ENCODE measurements around the gene CCNDBP1. TPM values are rescaled to one million over a fixed set of nuclear protein-coding genes. Genes with fewer than 3 reads are reported as not detected.

Gene CCNDBP1
- total RNA-seq, 1 experiment from 2014 or later, result 39.8 TPM

DNA sequence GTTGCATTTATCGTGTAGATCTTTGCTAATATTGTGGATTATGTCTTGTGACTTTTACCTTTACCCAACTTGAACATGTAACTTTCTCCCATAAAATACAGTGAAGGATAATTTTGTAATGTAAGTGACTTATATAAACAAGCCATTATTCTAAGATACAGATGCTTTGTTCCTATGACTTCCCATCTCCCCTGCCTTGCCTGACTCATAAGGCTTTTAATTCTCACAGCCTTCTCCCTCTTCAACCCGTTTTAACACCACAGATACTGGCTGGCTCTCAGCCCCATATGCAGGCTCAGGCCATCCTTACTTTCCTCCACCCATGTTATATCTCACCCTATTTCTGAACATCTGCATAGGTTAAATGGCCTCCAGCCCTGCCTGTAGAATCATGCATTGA lies 4.1 kb downstream of the CCNDBP1 start:
- peaks cover 12 to 30% of the 10 kb centered on the region in 2 experiments for H3K36me3 ChIP-seq (ENCODE audit: control insufficient read depth in 1 of 2, insufficient read depth in 2 of 2, low read length in 2 of 2)
- H3K4me1 ChIP-seq (ENCODE audit: control insufficient read depth in 1 of 2, insufficient read depth in 2 of 2, low read length in 2 of 2), result peaks cover 10 to 11% of the 10 kb centered on the region in 2 experiments; a peak in 3 of 4 replicates
- DNase-seq (ENCODE audit: low read depth, low spot score) (no peak), ATAC-seq (no peak)
- H3K27me3 ChIP-seq (ENCODE audit: insufficient read depth, low read length), result no peaks in the 10 kb centered on the region
- TF ChIP-seq EZH2 (IDR thresholded peaks at IDR 0.05), result no peak
- TF ChIP-seq EZH2phosphoT487 (IDR thresholded peaks at IDR 0.05; ENCODE audit: borderline replicate concordance), result no peak
- TF ChIP-seq, protein P1, sequence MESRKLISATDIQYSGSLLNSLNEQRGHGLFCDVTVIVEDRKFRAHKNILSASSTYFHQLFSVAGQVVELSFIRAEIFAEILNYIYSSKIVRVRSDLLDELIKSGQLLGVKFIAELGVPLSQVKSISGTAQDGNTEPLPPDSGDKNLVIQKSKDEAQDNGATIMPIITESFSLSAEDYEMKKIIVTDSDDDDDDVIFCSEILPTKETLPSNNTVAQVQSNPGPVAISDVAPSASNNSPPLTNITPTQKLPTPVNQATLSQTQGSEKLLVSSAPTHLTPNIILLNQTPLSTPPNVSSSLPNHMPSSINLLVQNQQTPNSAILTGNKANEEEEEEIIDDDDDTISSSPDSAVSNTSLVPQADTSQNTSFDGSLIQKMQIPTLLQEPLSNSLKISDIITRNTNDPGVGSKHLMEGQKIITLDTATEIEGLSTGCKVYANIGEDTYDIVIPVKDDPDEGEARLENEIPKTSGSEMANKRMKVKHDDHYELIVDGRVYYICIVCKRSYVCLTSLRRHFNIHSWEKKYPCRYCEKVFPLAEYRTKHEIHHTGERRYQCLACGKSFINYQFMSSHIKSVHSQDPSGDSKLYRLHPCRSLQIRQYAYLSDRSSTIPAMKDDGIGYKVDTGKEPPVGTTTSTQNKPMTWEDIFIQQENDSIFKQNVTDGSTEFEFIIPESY (IDR thresholded peaks at IDR 0.05; ENCODE audit: extremely low read depth, insufficient replicate concordance, low read length), result no peak
- no peak for TF ChIP-seq POLR2AphosphoS5 (IDR thresholded peaks at IDR 0.05; ENCODE audit: low read depth, low read length)
- TF ChIP-seq, protein P2, sequence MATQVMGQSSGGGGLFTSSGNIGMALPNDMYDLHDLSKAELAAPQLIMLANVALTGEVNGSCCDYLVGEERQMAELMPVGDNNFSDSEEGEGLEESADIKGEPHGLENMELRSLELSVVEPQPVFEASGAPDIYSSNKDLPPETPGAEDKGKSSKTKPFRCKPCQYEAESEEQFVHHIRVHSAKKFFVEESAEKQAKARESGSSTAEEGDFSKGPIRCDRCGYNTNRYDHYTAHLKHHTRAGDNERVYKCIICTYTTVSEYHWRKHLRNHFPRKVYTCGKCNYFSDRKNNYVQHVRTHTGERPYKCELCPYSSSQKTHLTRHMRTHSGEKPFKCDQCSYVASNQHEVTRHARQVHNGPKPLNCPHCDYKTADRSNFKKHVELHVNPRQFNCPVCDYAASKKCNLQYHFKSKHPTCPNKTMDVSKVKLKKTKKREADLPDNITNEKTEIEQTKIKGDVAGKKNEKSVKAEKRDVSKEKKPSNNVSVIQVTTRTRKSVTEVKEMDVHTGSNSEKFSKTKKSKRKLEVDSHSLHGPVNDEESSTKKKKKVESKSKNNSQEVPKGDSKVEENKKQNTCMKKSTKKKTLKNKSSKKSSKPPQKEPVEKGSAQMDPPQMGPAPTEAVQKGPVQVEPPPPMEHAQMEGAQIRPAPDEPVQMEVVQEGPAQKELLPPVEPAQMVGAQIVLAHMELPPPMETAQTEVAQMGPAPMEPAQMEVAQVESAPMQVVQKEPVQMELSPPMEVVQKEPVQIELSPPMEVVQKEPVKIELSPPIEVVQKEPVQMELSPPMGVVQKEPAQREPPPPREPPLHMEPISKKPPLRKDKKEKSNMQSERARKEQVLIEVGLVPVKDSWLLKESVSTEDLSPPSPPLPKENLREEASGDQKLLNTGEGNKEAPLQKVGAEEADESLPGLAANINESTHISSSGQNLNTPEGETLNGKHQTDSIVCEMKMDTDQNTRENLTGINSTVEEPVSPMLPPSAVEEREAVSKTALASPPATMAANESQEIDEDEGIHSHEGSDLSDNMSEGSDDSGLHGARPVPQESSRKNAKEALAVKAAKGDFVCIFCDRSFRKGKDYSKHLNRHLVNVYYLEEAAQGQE (IDR thresholded peaks at IDR 0.05; ENCODE audit: low read depth), result no peak
- TF ChIP-seq SRF (IDR thresholded peaks at IDR 0.05; ENCODE audit: low read depth), result no peak
- TF ChIP-seq YY1 (IDR thresholded peaks at IDR 0.05; ENCODE audit: extremely low read depth, insufficient replicate concordance, low read depth, low read length), result no peak
- no peak for TF ChIP-seq TCF7L2 (IDR thresholded peaks at IDR 0.05; ENCODE audit: borderline replicate concordance, extremely low read depth, insufficient read depth, insufficient read length)
- TF ChIP-seq ZNF274 (IDR thresholded peaks at IDR 0.05; ENCODE audit: low read depth, low read length), result no peak
- TF ChIP-seq ELF1 (IDR thresholded peaks at IDR 0.05; ENCODE audit: borderline replicate concordance, low read depth), result no peak
- TF ChIP-seq, protein P3, sequence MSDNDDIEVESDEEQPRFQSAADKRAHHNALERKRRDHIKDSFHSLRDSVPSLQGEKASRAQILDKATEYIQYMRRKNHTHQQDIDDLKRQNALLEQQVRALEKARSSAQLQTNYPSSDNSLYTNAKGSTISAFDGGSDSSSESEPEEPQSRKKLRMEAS (IDR thresholded peaks at IDR 0.05), result no peak
- TF ChIP-seq, protein P4, sequence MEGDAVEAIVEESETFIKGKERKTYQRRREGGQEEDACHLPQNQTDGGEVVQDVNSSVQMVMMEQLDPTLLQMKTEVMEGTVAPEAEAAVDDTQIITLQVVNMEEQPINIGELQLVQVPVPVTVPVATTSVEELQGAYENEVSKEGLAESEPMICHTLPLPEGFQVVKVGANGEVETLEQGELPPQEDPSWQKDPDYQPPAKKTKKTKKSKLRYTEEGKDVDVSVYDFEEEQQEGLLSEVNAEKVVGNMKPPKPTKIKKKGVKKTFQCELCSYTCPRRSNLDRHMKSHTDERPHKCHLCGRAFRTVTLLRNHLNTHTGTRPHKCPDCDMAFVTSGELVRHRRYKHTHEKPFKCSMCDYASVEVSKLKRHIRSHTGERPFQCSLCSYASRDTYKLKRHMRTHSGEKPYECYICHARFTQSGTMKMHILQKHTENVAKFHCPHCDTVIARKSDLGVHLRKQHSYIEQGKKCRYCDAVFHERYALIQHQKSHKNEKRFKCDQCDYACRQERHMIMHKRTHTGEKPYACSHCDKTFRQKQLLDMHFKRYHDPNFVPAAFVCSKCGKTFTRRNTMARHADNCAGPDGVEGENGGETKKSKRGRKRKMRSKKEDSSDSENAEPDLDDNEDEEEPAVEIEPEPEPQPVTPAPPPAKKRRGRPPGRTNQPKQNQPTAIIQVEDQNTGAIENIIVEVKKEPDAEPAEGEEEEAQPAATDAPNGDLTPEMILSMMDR (IDR thresholded peaks at IDR 0.05 in 2 of 3, conservative IDR thresholded peaks at IDR 0.05 in 1 of 3; ENCODE audit: borderline replicate concordance in 1 of 3, insufficient read depth in 1 of 3, low read depth in 2 of 3, low read length in 2 of 3), result no peak
- TF ChIP-seq, protein P5, sequence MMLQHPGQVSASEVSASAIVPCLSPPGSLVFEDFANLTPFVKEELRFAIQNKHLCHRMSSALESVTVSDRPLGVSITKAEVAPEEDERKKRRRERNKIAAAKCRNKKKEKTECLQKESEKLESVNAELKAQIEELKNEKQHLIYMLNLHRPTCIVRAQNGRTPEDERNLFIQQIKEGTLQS (IDR thresholded peaks at IDR 0.05), result no peak
- no peak for TF ChIP-seq CBX3 (IDR thresholded peaks at IDR 0.05; ENCODE audit: low read depth)
- TF ChIP-seq EGR1 (IDR thresholded peaks at IDR 0.05; ENCODE audit: low read depth), result no peak
- TF ChIP-seq JUND (IDR thresholded peaks at IDR 0.05), result no peak
- no peak for TF ChIP-seq FOSL1 (IDR thresholded peaks at IDR 0.05; ENCODE audit: low read depth)
- no peak for TF ChIP-seq RAD21 (IDR thresholded peaks at IDR 0.05; ENCODE audit: low read depth)
- TF ChIP-seq POLR2A (IDR thresholded peaks at IDR 0.05; ENCODE audit: borderline replicate concordance, extremely low read depth, insufficient read depth, insufficient read length), result no peak
- no peak overlapping the region for H3K4me2 ChIP-seq (ENCODE audit: low read length)
- H3K9me2 ChIP-seq (ENCODE audit: insufficient read depth), result no peaks in the 10 kb centered on the region
- H3K9ac ChIP-seq (ENCODE audit: low read length), result no peak overlapping the region
- H3K79me2 ChIP-seq (ENCODE audit: insufficient read depth, low read length), result no peaks in the 10 kb centered on the region; the same call in 1 of the 2 replicates
- no peak overlapping the region for H2AFZ ChIP-seq (ENCODE audit: low read depth, low read length, poor library complexity, severe bottlenecking)
- intact Hi-C loops (cut with micrococcal nuclease), result loop anchor here (5.0 kb wide), 2 partner anchors 57 to 93 kb away; partner anchors contain the start of gene TMEM62
- CTCF ChIA-PET, result interaction anchor here (1.5 kb wide), 1 partner anchor 15 kb away, joined by 6 read pairs; no protein-coding TSS in a partner anchor
- no TSS peak for BruUV-seq (replicated peaks)
- no peak overlapping the region for H3K27ac ChIP-seq (ENCODE audit: low read depth, low read length)
- POLR2A ChIA-PET, result no interaction called here
- no peaks in the 10 kb centered on the region for H3K9me3 ChIP-seq (ENCODE audit: control insufficient read depth in 1 of 2, insufficient read depth in 1 of 2, low read depth in 1 of 2, low read length in 2 of 2)
- RAD21 ChIA-PET (ENCODE audit: low non-redundant PET in 1 of 2, low total read pairs in 2 of 2, uncharacterized antibody in 2 of 2, unreplicated experiment in 2 of 2), result no interaction called here
- H4K20me1 ChIP-seq (ENCODE audit: insufficient read depth), result peaks cover 2% of the 10 kb centered on the region; the same call in 1 of the 2 replicates
- no peak overlapping the region for H3K4me3 ChIP-seq (replicated peaks in 1 of 2; ENCODE audit: low read depth in 1 of 2, low read length in 2 of 2)
